HEK293 (cell line): ENCODE results near the gene PGGT1B.

Experiments used
- TCF7L2 ChIP-seq: IDR thresholded peaks from 2 replicates; pipeline ENCODE4 v1.6.1; 2011; ENCODE audit warnings: low read depth, mild to moderate bottlenecking, inconsistent platforms, low read length, moderate library complexity, borderline replicate concordance
- ZNF274 ChIP-seq, 2 experiments: fragments of 200-500 bp in 1 of 2; fragments of 450-650 bp in 1 of 2; sonication (Bioruptor generic) in 1 of 2; formaldehyde crosslinking in 1 of 2; IDR thresholded peaks; 2 replicates each; pipeline versions ENCODE4 v1.5.1 to v1.6.1; 2014 to 2016; ENCODE audit warnings: borderline replicate concordance in 1 of 2, inconsistent platforms in 1 of 2, low read length in 1 of 2, missing biosample characterization in 1 of 2, missing genetic modification characterization in 1 of 2

DNA sequence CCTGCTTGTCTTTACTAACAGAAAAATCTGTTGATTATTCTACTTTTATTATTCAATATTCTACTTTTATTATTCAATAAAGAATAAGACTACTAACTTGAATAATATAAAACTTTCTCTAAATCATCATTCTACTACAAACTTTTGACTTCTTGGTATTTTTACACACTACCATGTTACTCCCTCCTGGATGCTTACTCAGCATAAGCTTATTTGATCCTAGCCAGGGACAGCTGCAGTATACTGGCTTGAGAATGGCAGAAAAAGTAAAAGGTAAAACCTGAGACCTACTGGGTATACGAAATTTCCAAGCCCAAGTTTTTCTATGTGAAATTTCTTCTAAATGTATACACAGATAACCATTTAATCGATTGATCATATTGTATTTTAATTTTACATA lies 26.1 kb downstream of the PGGT1B start:
- TF ChIP-seq TCF7L2 (no peak), ZNF274 (IDR thresholded peaks at IDR 0.05; ENCODE audit: low read length) (no peak), ZNF274 (tag by site-specific recombination; IDR thresholded peaks at IDR 0.05; ENCODE audit: borderline replicate concordance) (no peak)
